Muscle layer of colon (tissue), 2 donors: Measurements from ENCODE around the gene RGS16.

ENCODE experiments used
- H3K27ac ChIP-seq: one replicate; pipeline ENCODE4 v1.7.0; 2013; ENCODE audit warnings: low read depth, mild to moderate bottlenecking, low read length, moderate library complexity
- H3K27me3 ChIP-seq, 2 donors: one replicate each; pipeline ENCODE4 v1.7.0; 2013; ENCODE audit warnings: low read length in 2 of 2, mild to moderate bottlenecking in 2 of 2; ENCODE audit not compliant: insufficient read depth in 2 of 2, control insufficient read depth in 1 of 2
- H3K36me3 ChIP-seq: one replicate; pipeline ENCODE4 v1.7.0; 2013; ENCODE audit warnings: mild to moderate bottlenecking, low read length; ENCODE audit not compliant: insufficient read depth
- H3K4me1 ChIP-seq: one replicate; pipeline ENCODE4 v1.7.0; 2013; ENCODE audit warnings: mild to moderate bottlenecking, low read length; ENCODE audit not compliant: insufficient read depth
- H3K4me3 ChIP-seq, 2 donors: one replicate each; pipeline ENCODE4 v1.7.0; 2013; ENCODE audit warnings: low read length in 2 of 2, low read depth in 1 of 2, mild to moderate bottlenecking in 1 of 2, moderate library complexity in 1 of 2
- H3K9ac ChIP-seq: one replicate; pipeline ENCODE4 v1.7.0; 2013; ENCODE audit warnings: low read length
- H3K9me3 ChIP-seq: one replicate; pipeline ENCODE4 v1.7.0; 2013; ENCODE audit warnings: mild to moderate bottlenecking, low read length
- donor health status: abdominal sarcoma.
- donor health status: Adenocarcinoma of cecum.

The RGS16 gene

DNA sequence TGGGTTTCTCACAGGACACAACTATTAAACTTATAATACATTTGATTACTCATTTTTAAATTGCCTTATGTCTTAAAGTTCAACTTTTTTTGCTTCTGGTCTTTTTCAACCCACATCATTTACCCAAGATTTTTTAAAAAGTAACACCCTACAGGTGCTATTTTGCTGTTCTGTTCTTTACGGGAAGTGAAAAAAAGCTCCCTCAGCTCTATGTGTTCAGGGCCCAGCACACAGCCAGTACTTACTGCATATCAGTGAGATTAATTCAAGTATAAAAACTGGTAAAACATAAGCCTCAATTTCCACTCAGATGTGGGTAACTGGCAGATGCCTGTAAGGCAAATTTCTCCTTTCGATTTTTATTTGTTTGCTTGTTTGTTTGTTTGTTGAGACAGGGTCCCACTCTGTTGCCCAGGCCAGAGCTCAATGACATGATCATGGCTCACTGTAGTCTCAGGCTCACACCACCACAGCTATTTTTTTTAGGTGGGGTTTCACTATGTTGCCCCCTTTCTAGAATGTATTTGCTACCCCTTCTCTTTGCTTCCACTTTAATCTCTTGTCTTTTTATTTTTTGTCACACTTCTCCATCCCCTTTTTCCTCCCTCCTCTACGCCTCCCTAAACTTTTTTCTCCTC lies 35.4 kb downstream of the RGS16 start:
- H3K36me3 ChIP-seq = no peaks in the 10 kb centered on the region
- H3K9me3 ChIP-seq = no peaks in the 10 kb centered on the region
- no peaks in the 10 kb centered on the region for H3K27me3 ChIP-seq
- no peak overlapping the region for H3K4me3 ChIP-seq
- no peak overlapping the region for H3K9ac ChIP-seq
- no peaks in the 10 kb centered on the region for H3K4me1 ChIP-seq
- H3K27ac ChIP-seq = no peak overlapping the region

GRCh38 chr1:182567629-182568028 lies 36.6 kb downstream of the RGS16 start:
- Histone ChIP-seq H3K9ac (no peak overlapping the region), H3K27ac (no peak overlapping the region), H3K4me1 (no peaks in the 10 kb centered on the region)

GRCh38 chr1:182565537-182565936 lies 38.7 kb downstream of the RGS16 start:
- Histone ChIP-seq H3K9ac (no peak overlapping the region), H3K27ac (no peak overlapping the region), H3K4me3 (no peak overlapping the region), H3K36me3 (no peaks in the 10 kb centered on the region), H3K9me3 (no peaks in the 10 kb centered on the region), H3K4me1 (no peaks in the 10 kb centered on the region), H3K27me3 (no peaks in the 10 kb centered on the region)

More at GRCh38 chr1:182567629-182568028, 36.6 kb downstream of the RGS16 start:
- Histone ChIP-seq H3K4me3 (no peak overlapping the region), H3K9me3 (no peaks in the 10 kb centered on the region), H3K36me3 (no peaks in the 10 kb centered on the region), H3K27me3 (no peaks in the 10 kb centered on the region)

GRCh38 chr1:182564406-182565004 lies 39.7 kb downstream of the RGS16 start:
- H3K27me3 ChIP-seq = no peaks in the 10 kb centered on the region
- no peaks in the 10 kb centered on the region for H3K9me3 ChIP-seq
- no peaks in the 10 kb centered on the region for H3K36me3 ChIP-seq
- no peak overlapping the region for H3K27ac ChIP-seq
- no peak overlapping the region for H3K9ac ChIP-seq
- no peaks in the 10 kb centered on the region for H3K4me1 ChIP-seq
- no peak overlapping the region for H3K4me3 ChIP-seq

DNA sequence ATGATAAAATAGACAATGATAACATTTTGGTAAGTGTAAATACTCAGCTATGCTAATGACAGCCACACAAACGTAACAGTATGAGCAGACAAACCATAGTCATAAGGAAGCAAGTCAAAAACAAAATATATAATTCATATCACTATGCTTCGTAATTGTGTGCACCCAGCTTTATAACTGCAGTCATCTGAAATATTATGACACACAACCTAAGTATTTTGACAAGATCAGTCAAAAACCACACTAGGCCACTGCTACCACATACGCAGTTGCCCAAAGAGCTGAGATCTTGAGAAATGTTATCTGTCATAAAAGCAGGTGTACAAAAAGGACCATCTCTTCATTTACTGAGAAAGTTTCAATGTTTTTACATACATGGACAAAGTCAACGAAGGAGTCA lies 41.1 kb downstream of the RGS16 start:
- Histone ChIP-seq H3K4me1 (no peaks in the 10 kb centered on the region), H3K4me3 (no peak overlapping the region), H3K36me3 (no peaks in the 10 kb centered on the region), H3K27me3 (no peaks in the 10 kb centered on the region), H3K9ac (no peak overlapping the region), H3K27ac (no peak overlapping the region), H3K9me3 (no peaks in the 10 kb centered on the region)

DNA sequence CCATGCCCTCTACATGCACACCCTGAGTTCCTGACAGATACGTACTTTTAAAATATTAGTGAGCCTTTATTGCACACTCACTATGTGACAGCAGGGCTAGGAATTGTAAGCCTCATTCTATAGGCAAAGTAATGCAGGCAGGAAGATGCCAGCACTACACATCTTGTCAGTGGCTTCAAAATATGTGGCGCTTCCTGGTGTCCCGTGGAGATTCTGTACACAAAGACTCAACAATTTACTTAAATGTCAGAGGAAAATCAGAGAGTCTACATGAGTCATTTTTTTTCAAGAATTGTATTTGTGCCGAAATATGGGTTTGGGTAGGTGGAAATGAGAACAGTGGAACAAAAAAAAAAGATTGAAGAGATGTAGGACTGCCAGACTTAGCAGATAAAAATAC lies 42.7 kb downstream of the RGS16 start:
- Histone ChIP-seq H3K4me1 (no peaks in the 10 kb centered on the region), H3K27me3 (no peaks in the 10 kb centered on the region), H3K9me3 (no peaks in the 10 kb centered on the region), H3K4me3 (no peak overlapping the region), H3K9ac (no peak overlapping the region), H3K36me3 (no peaks in the 10 kb centered on the region), H3K27ac (no peak overlapping the region)

DNA sequence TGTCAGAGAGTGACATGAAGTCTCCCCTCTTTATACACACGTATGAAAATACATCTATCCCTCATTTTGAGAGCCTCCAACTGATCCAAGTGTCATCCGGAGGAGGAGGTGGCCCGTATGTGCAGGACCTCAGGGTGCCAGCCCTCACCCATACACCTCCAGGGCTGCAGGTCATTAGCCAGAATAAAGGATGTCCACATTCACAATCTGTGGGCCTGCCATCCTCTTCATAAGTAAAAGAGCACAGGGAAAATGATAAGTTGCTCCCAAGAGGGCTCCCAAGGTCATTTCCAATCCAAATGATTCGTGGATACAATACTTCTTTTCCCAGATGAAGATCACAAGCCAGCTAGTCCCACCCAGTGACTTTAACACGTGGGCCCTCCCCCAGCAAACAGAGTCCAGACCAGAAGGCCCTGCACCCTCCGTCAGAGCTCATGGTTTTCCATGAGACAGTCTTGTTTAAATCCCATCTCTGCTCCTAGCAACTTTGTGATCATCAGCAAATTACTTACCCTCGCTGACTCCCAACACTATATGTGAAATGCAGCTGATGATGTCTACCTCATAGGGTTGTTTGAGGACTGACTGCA lies 43.7 kb downstream of the RGS16 start:
- Histone ChIP-seq H3K27me3 (no peaks in the 10 kb centered on the region), H3K36me3 (no peaks in the 10 kb centered on the region), H3K4me3 (no peak overlapping the region), H3K9ac (no peak overlapping the region), H3K4me1 (no peaks in the 10 kb centered on the region), H3K27ac (no peak overlapping the region), H3K9me3 (no peaks in the 10 kb centered on the region)

DNA sequence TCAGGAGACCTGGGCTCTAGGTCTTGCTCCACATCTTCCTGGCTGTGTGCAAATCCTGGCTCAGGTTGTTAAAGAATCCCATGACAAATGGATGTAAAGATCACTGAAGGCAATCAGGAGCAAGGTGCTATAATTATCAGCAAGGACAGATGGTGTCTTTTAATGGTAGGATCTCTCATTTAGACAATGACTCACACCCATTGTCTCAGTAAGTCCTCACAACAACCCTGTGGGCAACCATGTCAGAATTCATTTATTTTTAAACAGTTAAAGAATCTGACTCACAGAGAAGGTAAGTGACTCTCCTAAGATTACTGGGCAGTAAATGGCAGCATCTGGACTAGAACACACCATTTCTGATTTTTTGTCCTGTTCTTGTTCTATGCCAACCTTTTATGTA lies 47.9 kb downstream of the RGS16 start:
- Histone ChIP-seq H3K27ac (no peak overlapping the region), H3K4me3 (no peak overlapping the region), H3K9ac (no peak overlapping the region), H3K27me3 (no peaks in the 10 kb centered on the region), H3K36me3 (no peaks in the 10 kb centered on the region), H3K4me1 (no peaks in the 10 kb centered on the region), H3K9me3 (no peaks in the 10 kb centered on the region)

DNA sequence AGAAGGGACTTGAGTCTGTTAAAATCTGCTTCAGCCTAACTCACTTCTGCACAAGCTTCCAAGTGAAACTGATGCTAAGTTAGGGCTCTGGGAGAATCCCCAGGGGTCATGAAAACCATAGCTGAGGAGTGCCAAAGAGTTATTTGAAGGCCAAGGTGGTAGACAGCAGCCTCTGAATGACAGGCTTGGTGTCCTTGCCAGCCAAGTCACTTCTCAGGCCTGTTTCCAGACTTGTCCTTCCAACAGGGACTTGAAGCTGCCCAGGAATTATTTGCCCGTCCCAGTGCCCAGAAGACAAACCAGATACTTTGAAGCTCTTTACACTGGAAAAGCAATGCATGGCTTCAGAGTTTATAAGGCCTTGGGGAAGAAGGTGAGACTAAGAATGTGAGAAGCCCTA lies 48.7 kb downstream of the RGS16 start:
- Histone ChIP-seq H3K4me3 (no peak overlapping the region), H3K9me3 (no peaks in the 10 kb centered on the region), H3K9ac (no peak overlapping the region), H3K4me1 (no peaks in the 10 kb centered on the region), H3K27ac (no peak overlapping the region), H3K36me3 (no peaks in the 10 kb centered on the region), H3K27me3 (no peaks in the 10 kb centered on the region)

DNA sequence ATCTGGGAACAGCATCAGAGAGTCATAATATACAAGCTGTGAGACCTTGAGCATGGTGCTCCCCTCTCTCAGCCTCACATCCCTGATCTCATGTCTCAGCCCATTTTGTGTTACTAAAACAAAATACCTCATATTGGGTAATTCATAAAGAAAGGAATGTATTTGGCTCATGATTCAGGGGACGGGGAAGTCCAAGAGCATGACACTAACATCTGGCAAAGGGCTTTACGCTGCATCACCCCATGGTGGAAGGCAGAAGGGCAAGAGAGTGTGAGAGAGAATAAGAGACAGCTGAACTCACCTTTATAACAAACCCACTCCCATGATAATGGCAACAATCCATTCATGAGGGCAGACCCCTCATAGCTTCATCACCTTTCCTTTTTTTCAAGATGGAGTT lies 51.7 kb downstream of the RGS16 start:
- H3K4me3 ChIP-seq = no peak overlapping the region
- H3K27ac ChIP-seq = no peak overlapping the region
- no peak overlapping the region for H3K9ac ChIP-seq
- no peaks in the 10 kb centered on the region for H3K36me3 ChIP-seq
- no peaks in the 10 kb centered on the region for H3K27me3 ChIP-seq
- H3K4me1 ChIP-seq = no peaks in the 10 kb centered on the region
- H3K9me3 ChIP-seq = no peaks in the 10 kb centered on the region

GRCh38 chr1:182549811-182550210 lies 54.4 kb downstream of the RGS16 start:
- H3K27ac ChIP-seq = no peak overlapping the region
- no peak overlapping the region for H3K4me3 ChIP-seq
- H3K9ac ChIP-seq = no peak overlapping the region
- H3K9me3 ChIP-seq = no peaks in the 10 kb centered on the region
- H3K4me1 ChIP-seq = no peaks in the 10 kb centered on the region
- H3K27me3 ChIP-seq = no peaks in the 10 kb centered on the region
- H3K36me3 ChIP-seq = no peaks in the 10 kb centered on the region

- no peak overlapping the region for H3K9ac ChIP-seq
- no peaks in the 10 kb centered on the region for H3K4me1 ChIP-seq
- H3K9me3 ChIP-seq = no peaks in the 10 kb centered on the region
- no peak overlapping the region for H3K4me3 ChIP-seq
- H3K36me3 ChIP-seq = no peaks in the 10 kb centered on the region
- H3K27me3 ChIP-seq = no peaks in the 10 kb centered on the region
- no peak overlapping the region for H3K27ac ChIP-seq
These were observed 54.8 kb downstream of the RGS16 start for GRCh38 chr1:182549346-182549745.
